GM08714 (cell line): ENCODE measurements around the gene SIL1.

ENCODE experiments used
- H3K4me3 ChIP-seq: fragments of 200-500 bp; sonication (Bioruptor generic); 2 replicates; pipeline ENCODE4 v1.5.1; 2014; ENCODE audit warnings: mild to moderate bottlenecking, low read length, inconsistent platforms
- ZNF274 ChIP-seq: IDR thresholded peaks from 2 replicates; pipeline ENCODE4 v1.6.1; 2012; ENCODE audit warnings: mild to moderate bottlenecking, low read depth, low read length

SIL1 gene

GRCh38 chr5:138911441-138911840 is 286.7 kb downstream of the SIL1 start:
- no peak for TF ChIP-seq ZNF274
- no peak overlapping the region for H3K4me3 ChIP-seq

- no peak for TF ChIP-seq ZNF274
- no peak overlapping the region for H3K4me3 ChIP-seq
Observed at GRCh38 chr5:138910546-138911185, 287.5 kb downstream of the SIL1 start.

GRCh38 chr5:138909734-138910133 is 288.4 kb downstream of the SIL1 start:
- H3K4me3 ChIP-seq, result no peak overlapping the region
- TF ChIP-seq ZNF274, result no peak

GRCh38 chr5:138905541-138905940 is 292.6 kb downstream of the SIL1 start:
- no peak for TF ChIP-seq ZNF274
- H3K4me3 ChIP-seq, result no peak overlapping the region

- H3K4me3 ChIP-seq, result no peak overlapping the region
- TF ChIP-seq ZNF274, result no peak
Observed at GRCh38 chr5:138903130-138903775, 294.9 kb downstream of the SIL1 start.

GRCh38 chr5:138901716-138902115 is 296.5 kb downstream of the SIL1 start:
- H3K4me3 ChIP-seq, result no peak overlapping the region
- TF ChIP-seq ZNF274, result no peak

GRCh38 chr5:138900281-138900965 is 297.7 kb downstream of the SIL1 start:
- no peak overlapping the region for H3K4me3 ChIP-seq
- TF ChIP-seq ZNF274, result no peak

- no peak overlapping the region for H3K4me3 ChIP-seq
- no peak for TF ChIP-seq ZNF274
Observed at GRCh38 chr5:138898742-138899141, 299.4 kb downstream of the SIL1 start.

GRCh38 chr5:138898299-138898698 is 299.9 kb downstream of the SIL1 start:
- TF ChIP-seq ZNF274, result no peak
- no peak overlapping the region for H3K4me3 ChIP-seq
